SK-N-SH (cell line): Measurements from ENCODE around the gene GALNT18.

ENCODE experiments used
- CTCF ChIP-seq: fragments of 200-600 bp; sonication (generic); IDR thresholded peaks from 2 replicates; pipeline ENCODE4 v1.6.1; 2017; ENCODE audit warnings: antibody characterized with exemption, mild to moderate bottlenecking, moderate library complexity
- POLR2AphosphoS5 ChIP-seq: IDR thresholded peaks from 2 replicates; pipeline ENCODE4 v1.6.1; 2012; ENCODE audit warnings: low read depth, low read length
- SIN3A ChIP-seq: IDR thresholded peaks from 2 replicates; pipeline ENCODE4 v1.6.1; 2012; ENCODE audit warnings: low read depth, mild to moderate bottlenecking, low read length, moderate library complexity, borderline replicate concordance
- TAF1 ChIP-seq: IDR thresholded peaks from 2 replicates; pipeline ENCODE4 v1.6.1; 2012; ENCODE audit warnings: low read depth, mild to moderate bottlenecking, low read length, moderate library complexity, borderline replicate concordance

GRCh38 chr11:11612439-11612838, 9.4 kb downstream of the GALNT18 start:
- TF ChIP-seq CTCF (no peak), TAF1 (no peak), SIN3A (no peak), POLR2AphosphoS5 (no peak)
